ENCODE data around the gene MINDY4.

Gene MINDY4

DNA sequence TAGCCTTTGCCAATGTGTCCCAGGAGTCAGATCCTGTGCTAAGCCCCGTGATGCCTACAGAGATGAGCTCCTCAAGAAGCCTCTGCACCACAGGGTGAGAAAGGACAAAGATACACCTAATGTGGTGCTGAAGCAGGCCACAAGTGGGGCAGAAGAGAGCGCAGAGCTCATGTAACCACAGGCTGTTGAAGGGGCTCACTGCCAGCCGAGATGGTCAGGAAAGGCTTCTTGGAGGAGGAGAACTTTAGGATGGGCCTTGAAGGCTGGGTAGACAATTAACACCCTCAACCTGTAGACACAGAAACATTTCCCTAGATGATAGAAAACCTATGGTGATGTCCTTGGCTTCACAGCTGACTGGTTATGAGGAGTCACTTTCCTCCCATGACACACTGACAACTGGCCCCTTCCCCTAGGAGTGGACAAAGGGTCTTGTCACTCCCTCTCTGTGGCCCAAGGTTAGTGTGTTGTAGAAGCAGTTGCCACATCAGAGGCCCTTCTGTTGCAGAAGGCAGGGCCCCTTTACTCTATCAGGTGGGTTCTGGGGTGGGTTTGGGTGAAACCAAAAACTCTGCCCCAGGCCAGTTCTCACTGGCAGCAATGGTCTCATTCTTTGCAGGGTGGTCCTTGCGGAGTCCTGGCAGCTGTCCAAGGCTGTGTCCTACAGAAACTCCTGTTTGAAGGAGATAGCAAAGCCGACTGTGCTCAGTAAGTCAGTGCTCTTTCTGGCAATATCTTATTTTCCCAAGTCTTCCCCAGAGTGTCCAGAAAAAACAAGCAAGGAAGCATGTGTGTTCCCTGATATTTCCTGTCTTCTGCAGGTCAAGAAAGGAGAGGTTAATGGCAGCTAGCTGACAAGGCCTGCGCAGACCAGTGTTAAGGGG is 69.2 kb downstream of the MINDY4 start:
- no peak for DNase-seq

- no peak for DNase-seq
Observed at GRCh38 chr7:30841025-30841735, 70.0 kb downstream of the MINDY4 start.

- no peak for DNase-seq
Observed at GRCh38 chr7:30841801-30842541, 70.8 kb downstream of the MINDY4 start.

DNA sequence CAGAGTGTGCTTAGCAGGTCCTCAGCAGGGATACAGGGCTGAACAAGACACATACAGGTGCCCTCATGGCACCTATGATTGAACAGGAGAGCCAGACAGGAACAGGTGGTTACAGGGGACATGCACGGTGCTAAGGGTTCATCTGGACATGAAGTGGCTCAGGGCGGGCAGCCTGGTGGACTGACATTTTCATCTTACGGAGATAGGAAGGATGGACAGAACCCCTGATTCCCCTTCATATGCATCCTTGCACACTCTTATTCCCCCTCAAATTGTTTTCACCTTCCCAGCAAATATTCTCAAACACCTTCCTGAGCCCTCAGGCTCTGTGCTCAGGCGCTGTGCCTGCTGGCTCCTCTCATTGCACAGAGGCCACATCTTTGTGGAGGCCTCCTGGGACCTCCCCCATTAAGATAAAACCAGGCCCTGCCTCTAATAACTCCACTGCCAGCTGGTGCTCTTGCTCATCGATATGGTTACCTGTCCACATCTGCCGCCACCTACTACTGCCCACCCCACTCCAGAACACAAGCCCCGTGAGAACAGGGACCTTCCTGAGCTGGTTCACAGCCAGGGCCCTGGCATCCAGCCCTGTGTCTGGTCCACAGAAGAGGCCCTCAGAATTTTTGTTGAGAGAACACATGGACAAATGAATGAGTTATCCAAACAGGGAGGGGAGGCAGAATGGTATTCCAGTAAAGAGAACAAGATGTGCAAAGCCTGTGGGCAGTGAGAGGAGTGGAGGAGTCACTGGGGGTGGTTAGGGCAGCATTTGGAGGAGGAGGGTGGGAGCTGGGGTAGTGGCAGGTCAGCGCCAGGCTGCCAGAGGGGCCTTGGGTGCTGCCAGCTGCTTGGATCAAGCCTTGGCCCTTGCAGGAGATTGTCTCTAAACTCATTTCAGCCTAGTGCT is 71.6 kb downstream of the MINDY4 start:
- no peak for DNase-seq

GRCh38 chr7:30843741-30844482 is 72.7 kb downstream of the MINDY4 start:
- no peak for DNase-seq

DNA sequence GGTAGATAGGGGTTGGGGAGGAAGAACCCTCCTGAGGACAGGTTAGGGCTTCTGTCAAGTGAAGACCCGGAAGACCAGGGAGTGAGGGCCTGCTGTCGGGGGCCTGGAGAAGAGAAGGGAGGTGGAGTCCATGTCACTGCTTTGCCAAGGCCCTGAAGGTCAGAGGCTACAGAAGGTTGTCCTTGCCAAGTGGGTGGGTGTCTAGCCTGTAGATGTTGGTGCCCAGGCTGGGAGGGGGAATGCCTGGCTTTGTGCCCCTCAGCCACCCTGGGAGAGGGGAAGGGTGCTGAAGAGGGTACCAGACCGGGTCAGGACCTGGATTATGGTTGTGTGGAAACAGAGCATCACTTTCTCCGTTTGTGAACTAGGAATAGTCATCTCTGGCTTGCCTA is 73.3 kb downstream of the MINDY4 start:
- DNase-seq, result no peak

DNA sequence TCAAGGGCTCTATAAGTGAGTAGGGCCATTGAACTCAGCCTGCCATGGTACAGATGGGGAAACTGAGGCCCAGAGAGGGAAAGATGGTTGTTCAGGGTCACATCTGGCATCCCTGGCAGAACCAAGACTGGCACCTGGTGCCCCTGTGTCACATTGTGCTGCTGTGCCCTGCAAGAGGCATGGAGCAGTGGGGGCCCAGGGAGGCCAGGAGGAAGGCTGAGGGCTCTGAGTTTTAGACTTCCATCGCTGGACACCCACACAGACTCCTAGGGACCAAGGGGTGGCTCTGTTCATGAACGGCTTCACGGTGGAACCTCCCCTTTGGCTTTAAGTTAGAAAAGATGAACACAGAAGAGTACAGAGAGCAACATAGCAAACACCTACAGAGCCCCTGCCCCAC is 73.7 kb downstream of the MINDY4 start:
- no peak for DNase-seq

DNA sequence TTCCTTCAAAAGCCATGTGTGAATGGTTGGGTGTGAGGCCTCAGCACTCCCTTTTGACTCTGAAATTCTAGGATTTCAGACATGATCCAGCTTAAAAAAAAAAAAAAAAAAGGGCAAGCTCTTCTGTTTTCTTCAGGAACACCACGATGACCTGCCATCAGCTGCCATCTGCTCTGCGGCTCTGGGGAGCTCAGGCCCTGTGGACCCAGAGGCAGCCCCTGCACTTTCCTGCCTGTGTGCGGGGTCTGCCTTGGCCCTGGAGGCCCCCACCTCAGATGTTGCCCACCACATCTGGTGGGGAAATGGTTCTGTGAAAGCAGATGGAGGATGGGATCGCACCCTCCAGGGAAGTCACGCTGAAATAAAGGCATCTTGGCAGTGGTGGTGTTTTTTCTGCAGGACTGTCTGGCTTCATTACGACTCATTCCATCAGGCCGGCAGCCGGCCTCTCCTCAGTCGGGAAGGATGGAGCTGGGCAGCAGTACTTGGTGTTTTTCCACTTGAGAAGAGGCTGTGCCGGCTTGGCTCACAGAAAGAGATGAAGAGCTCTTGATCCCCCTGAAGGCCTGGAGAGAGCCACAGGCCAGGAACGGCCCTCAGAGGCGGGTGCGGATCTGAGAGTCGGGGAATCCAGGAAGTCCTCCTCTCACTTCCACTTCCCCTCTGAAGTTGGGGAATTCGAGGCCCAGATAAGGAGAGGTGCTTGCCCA is 74.4 kb downstream of the MINDY4 start:
- no peak for DNase-seq

- no peak for DNase-seq
Observed at GRCh38 chr7:30846378-30846777, 75.2 kb downstream of the MINDY4 start.

DNA sequence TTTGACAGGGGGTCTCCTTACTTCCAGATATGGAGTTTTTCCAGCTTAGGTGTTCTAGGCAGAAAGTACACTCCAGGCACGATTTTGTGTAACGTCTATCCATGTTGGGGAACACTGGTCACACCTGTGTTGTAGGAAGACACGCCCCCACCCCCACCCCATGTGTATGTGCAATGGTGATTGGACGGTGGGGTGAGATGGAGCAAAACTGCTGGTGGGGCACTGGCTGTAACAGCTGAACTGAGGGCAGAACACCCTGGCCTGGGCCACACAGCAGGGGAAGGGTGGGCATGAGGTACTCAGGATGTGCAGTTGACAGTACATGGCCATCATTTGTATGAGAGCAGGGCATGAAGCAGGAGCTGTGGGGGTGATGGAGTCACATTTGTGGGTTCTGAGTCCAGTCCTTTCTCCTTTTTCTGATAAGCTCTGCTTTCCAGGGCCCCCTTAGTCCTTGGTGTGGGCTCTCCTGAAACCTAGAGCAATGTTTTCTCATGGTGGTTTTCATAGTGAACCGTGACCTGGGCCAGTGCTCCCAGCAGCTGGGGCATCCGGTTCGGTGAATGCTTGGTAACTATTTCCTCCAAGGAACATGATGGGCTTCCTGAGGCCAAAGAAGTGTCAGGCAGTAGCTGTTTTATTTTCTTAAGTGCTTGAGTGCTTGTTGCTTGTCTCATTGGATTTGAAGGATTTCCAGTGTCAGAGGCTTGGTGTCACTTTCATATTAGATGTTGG is 77.1 kb downstream of the MINDY4 start:
- DNase-seq, result no peak

DNA sequence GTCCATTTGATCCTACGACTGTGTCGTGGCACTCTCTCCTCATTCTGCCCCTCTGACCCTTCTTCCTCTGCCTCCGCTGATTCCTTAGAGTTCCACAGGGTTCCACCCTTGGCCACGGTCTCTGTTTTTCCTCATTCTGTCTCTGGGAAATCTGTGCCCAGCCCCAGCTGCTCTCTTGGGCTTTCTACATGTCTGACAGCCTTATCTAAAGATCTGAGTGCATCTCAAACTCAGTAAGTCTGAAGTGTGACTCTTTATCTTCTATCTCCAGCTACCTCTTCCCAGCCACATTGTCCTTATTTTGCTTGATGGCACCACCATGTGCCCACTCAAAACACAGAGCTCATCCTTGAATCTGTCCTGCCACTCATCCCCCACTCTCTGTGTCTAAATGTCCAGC is 78.3 kb downstream of the MINDY4 start:
- DNase-seq, result no peak

GRCh38 chr7:30850426-30850825 is 79.2 kb downstream of the MINDY4 start:
- no peak for DNase-seq

DNA sequence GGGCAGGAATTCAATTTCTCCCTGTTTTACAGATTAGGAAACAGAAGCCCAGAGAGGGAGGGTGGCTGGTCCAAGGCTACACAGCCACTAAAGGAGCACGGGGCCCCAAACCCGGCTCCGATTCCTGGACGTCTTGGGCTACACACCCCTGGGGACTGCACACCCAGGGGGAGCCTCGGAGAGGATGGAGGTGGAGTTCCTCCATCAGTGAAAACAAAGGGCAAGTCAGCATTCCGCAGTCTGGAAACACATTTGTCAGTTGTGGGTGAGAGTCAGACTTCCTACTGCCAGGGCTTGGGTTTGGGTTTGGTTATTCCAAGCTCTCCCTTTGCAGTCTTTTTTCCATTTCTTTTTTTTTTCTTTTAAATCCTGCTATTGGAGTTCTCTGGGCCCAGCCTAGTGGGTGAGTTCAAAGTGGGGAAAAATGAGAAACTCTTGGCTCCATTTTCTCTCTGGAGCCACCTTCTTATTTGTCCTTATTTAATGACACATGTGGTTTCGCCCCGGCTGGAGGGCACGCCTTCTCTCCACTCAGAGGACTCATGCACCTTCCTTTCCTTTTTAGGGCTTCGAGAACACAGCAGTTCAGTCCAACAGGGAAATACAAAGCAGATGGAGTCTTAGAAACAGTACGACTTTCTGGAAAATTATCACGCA is 80.6 kb downstream of the MINDY4 start:
- DNase-seq, result no peak

DNA sequence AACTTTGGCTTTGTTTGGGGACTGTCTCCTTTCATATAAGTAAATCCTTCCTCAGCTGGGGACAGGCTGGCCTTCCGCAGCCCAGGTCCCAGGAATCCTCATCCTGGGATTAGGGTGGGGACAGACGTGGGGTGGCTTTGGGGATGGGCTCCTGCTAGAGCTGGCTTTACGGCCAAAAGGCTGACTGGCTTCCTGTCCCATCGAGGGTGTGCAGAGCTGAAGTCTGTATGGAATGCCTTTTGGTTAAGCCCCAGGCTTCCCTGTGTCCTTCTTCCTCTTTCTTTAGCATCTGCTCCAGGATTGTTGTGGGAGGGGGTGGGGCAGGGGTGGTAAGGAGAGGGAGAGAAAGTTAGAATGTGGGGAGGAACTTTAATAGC is 81.1 kb downstream of the MINDY4 start:
- no peak for DNase-seq

DNA sequence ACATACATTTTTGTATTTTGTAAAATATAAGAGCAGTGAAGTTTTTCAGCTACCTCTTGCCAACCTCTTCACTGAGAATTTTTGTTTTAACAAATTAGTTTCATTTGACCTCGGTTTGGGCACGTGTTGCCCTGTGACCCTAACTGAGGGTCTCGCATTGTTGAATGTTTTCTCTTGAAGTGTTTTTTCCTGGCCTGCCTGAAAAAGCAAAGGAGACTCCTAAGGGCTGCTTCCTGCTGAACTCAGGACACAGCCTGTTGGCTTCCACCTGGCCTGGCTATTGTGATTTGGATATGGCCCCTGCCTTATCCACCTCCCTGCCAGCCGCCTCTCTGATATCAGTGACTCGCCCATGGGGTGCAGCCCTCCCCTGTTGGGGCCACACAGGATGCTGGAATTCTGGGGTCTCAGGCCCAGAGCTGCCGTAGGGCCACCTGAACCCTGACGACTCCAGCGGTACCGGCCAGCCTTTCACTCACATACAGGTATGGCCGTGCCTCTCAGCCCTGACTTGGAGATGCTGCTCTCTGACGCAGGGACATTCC is 81.6 kb downstream of the MINDY4 start:
- no peak for DNase-seq

GRCh38 chr7:30853576-30853975 is 82.4 kb downstream of the MINDY4 start:
- no peak for DNase-seq

DNA sequence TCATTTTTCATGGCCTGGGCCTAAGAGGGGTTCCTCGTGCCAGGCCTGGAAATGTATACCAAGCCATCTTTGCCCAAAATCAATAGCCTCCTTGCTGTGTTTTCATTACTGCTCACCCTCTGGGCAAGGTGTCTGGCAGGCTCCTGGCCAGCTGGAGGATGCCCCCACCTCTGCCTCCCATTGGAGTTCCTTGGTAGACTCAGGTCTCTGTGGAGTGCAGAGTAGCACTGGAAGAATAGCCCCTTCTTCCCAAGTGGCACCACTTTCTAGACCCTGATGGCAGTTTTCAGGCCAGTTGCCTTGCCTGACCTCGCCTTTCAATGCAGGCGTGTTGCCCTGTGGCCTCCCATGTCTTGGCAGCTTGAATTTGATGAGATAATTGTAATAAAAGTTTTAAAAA is 84.7 kb downstream of the MINDY4 start:
- no peak for DNase-seq

DNA sequence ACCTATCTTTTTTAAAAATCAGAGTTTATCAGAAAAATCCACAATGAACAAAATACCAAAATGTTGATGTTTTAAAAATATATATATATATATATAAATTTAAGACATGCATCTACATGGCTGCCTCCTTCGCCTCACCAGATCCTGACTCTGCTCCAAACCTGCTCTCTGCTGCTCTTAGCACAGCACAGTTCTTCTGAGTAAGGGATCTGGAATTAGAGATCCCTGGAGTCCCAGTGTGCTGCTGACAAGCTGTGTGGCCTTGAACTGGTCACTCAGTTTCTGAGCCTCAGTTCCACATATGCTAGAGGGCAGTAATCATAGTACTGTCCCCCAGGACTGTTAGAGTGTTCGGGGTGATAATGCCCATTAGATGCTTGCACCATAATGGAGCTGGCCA is 87.4 kb downstream of the MINDY4 start:
- no peak for DNase-seq

GRCh38 chr7:30859202-30859939 is 88.2 kb downstream of the MINDY4 start:
- DNase-seq, result no peak
